ENCODE results near the gene OTUB2.

DNA sequence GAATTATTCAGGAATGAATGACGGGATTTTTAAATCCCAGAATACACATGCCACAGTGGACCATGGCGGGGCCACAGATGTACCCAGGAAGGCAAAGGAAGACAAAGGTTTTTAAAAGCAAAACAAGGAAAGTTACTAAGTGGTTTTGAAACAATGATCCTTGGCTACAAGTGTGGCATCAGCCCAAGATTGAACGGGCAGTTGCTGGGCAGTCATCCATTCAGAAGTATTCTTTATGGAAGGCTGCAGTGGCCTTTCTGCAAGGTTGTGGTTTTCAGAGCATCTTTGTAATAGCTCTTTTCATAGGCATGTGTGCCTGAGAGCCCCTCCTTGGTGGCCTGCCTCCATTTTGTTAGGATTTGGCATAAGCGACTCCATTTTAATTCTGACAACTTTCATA, 71.0 kb downstream of the OTUB2 start:
- TF ChIP-seq, protein P1, sequence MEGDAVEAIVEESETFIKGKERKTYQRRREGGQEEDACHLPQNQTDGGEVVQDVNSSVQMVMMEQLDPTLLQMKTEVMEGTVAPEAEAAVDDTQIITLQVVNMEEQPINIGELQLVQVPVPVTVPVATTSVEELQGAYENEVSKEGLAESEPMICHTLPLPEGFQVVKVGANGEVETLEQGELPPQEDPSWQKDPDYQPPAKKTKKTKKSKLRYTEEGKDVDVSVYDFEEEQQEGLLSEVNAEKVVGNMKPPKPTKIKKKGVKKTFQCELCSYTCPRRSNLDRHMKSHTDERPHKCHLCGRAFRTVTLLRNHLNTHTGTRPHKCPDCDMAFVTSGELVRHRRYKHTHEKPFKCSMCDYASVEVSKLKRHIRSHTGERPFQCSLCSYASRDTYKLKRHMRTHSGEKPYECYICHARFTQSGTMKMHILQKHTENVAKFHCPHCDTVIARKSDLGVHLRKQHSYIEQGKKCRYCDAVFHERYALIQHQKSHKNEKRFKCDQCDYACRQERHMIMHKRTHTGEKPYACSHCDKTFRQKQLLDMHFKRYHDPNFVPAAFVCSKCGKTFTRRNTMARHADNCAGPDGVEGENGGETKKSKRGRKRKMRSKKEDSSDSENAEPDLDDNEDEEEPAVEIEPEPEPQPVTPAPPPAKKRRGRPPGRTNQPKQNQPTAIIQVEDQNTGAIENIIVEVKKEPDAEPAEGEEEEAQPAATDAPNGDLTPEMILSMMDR (IDR thresholded peaks at IDR 0.05), result no peak
- TF ChIP-seq POLR2AphosphoS5 (IDR thresholded peaks at IDR 0.05; ENCODE audit: low read depth, low read length) (no peak), REST (IDR thresholded peaks at IDR 0.05; ENCODE audit: insufficient read depth in 1 of 2, low read depth in 2 of 2, low read length in 1 of 2) (no peak), TCF7L2 (IDR thresholded peaks at IDR 0.05; ENCODE audit: low read depth, low read length) (no peak), SIN3A (IDR thresholded peaks at IDR 0.05; ENCODE audit: borderline replicate concordance, insufficient read depth, low read depth, low read length) (no peak)
